ENCODE data around the gene SNRPD3. TPM values are rescaled to one million over a fixed set of nuclear protein-coding genes. Genes with fewer than 3 reads are reported as not detected.

The SNRPD3 gene
- total and polyA plus RNA-seq, 9 of the 15 experiments (the other 6 are each of a cell fraction or from before 2014, with no cell fraction given), result 131 to 366 (median 274) TPM

GRCh38 chr22:24585927-24586546, 30.2 kb downstream of the SNRPD3 start:
- H3K4me2 ChIP-seq (ENCODE audit: insufficient read depth, low read length), result no peak overlapping the region
- TF ChIP-seq ZNF347 (CRISPR knock-in tag; IDR thresholded peaks at IDR 0.05; ENCODE audit: low read depth) (no peak), NFIX (CRISPR knock-in tag; IDR thresholded peaks at IDR 0.05; ENCODE audit: low read depth) (no peak), ETS2 (tag; IDR thresholded peaks at IDR 0.05; ENCODE audit: borderline replicate concordance, poor library complexity, severe bottlenecking) (no peak)
- no peak for FAIRE-seq
- H3K36me3 ChIP-seq (ENCODE audit: control insufficient read depth, insufficient read depth, low read length), result no peaks in the 10 kb centered on the region
- no peak overlapping the region for H3K4me3 ChIP-seq
- no peaks in the 10 kb centered on the region for H3K9me1 ChIP-seq (ENCODE audit: control insufficient read depth, insufficient read depth, low read length)
- H3K4me1 ChIP-seq (replicated peaks in 1 of 2; ENCODE audit: control insufficient read depth in 2 of 2, insufficient read depth in 2 of 2, low read length in 2 of 2), result peaks cover 0 to 17% of the 10 kb centered on the region in 2 experiments; a peak in 1 of 5 replicates
- BruUV-seq (replicated peaks), result no TSS peak
- no peak for ATAC-seq
- 68% methylated on average over 17 of the region's 24 CpGs for WGBS (ENCODE audit: insufficient coverage, low coverage, missing lambda C conversion rate)
- CTCF ChIA-PET (ENCODE audit: low intra/inter-chr PET ratio), result no interaction called here
- no peak overlapping the region; a peak in 1 of 4 replicates for H3K9ac ChIP-seq (ENCODE audit: insufficient read depth in 1 of 2, low read depth in 2 of 2, low read length in 2 of 2)
- no peaks in the 10 kb centered on the region for H3K9me3 ChIP-seq (replicated peaks; ENCODE audit: control insufficient read depth, insufficient read depth, low read depth, low read length)
- no peak overlapping the region for H3K27ac ChIP-seq (ENCODE audit: extremely low read depth, low read depth, low read length)
- no peak overlapping the region for H2AFZ ChIP-seq (ENCODE audit: low read depth, low read length)
- intact Hi-C loops (cut with micrococcal nuclease) (no loop called here), in situ Hi-C loops (cut with MboI) (no loop called here)
- DNase-seq (ENCODE audit: extremely low read depth in 1 of 4, low spot score in 3 of 4), result no peak
- no peaks in the 10 kb centered on the region for H4K20me1 ChIP-seq (replicated peaks; ENCODE audit: control insufficient read depth, insufficient read depth, low read length)
- no peaks in the 10 kb centered on the region for H3K27me3 ChIP-seq (ENCODE audit: control insufficient read depth in 2 of 2, insufficient read depth in 2 of 2, low read length in 2 of 2)
- no peaks in the 10 kb centered on the region for H3K79me2 ChIP-seq (ENCODE audit: control insufficient read depth, insufficient read depth, low read length)
- POLR2A ChIA-PET, result interaction anchor here (1.1 kb wide), 1 partner anchor 10 kb away, joined by 3 read pairs; no protein-coding TSS in a partner anchor

GRCh38 chr22:24587251-24587650, 31.5 kb downstream of the SNRPD3 start:
- in situ Hi-C loops (cut with MboI) (no loop called here), intact Hi-C loops (cut with micrococcal nuclease) (no loop called here)
- Histone ChIP-seq H3K9ac (ENCODE audit: insufficient read depth in 1 of 2, low read depth in 2 of 2, low read length in 2 of 2) (no peak overlapping the region), H2AFZ (ENCODE audit: low read depth, low read length) (no peak overlapping the region), H3K79me2 (ENCODE audit: control insufficient read depth, insufficient read depth, low read length) (no peaks in the 10 kb centered on the region), H3K27me3 (ENCODE audit: control insufficient read depth in 2 of 2, insufficient read depth in 2 of 2, low read length in 2 of 2) (no peaks in the 10 kb centered on the region), H3K36me3 (ENCODE audit: control insufficient read depth, insufficient read depth, low read length) (no peaks in the 10 kb centered on the region), H3K9me3 (replicated peaks; ENCODE audit: control insufficient read depth, insufficient read depth, low read depth, low read length) (no peaks in the 10 kb centered on the region), H3K9me1 (ENCODE audit: control insufficient read depth, insufficient read depth, low read length) (no peaks in the 10 kb centered on the region), H3K4me2 (ENCODE audit: insufficient read depth, low read length) (no peak overlapping the region), H3K27ac (ENCODE audit: extremely low read depth, low read depth, low read length) (no peak overlapping the region), H3K4me1 (replicated peaks in 1 of 2; ENCODE audit: control insufficient read depth in 2 of 2, insufficient read depth in 2 of 2, low read length in 2 of 2) (peaks cover 0 to 19% of the 10 kb centered on the region in 2 experiments; a peak in 2 of 5 replicates), H3K4me3 (no peak overlapping the region), H4K20me1 (replicated peaks; ENCODE audit: control insufficient read depth, insufficient read depth, low read length) (no peaks in the 10 kb centered on the region)
- FAIRE-seq (no peak), DNase-seq (ENCODE audit: extremely low read depth in 1 of 4, low spot score in 3 of 4) (no peak), ATAC-seq (no peak)
- WGBS (ENCODE audit: insufficient coverage, low coverage, missing lambda C conversion rate), result 34% methylated on average over 3 of the region's 5 CpGs
- CTCF ChIA-PET (ENCODE audit: low intra/inter-chr PET ratio), result no interaction called here
- BruUV-seq (replicated peaks), result no TSS peak
- POLR2A ChIA-PET, result no interaction called here
- TF ChIP-seq ZBTB17 (CRISPR knock-in tag; IDR thresholded peaks at IDR 0.05) (no peak), ZNF644 (tag; IDR thresholded peaks at IDR 0.05; ENCODE audit: low read depth) (no peak), MAFK (IDR thresholded peaks at IDR 0.05; ENCODE audit: low read length) (no peak), MAZ (CRISPR knock-in tag; conservative IDR thresholded peaks at IDR 0.05 in 1 of 2, IDR thresholded peaks at IDR 0.05 in 1 of 2) (no peak), ZNF197 (CRISPR knock-in tag; IDR thresholded peaks at IDR 0.05; ENCODE audit: low read depth) (no peak), ZNF551 (CRISPR knock-in tag; IDR thresholded peaks at IDR 0.05) (no peak), ARID2 (IDR thresholded peaks at IDR 0.05) (no peak), DDX20 (tag; IDR thresholded peaks at IDR 0.05; ENCODE audit: low read depth) (no peak), FOXJ2 (tag; IDR thresholded peaks at IDR 0.05) (no peak), TEAD1 (CRISPR knock-in tag; IDR thresholded peaks at IDR 0.05) (no peak), ZNF76 (CRISPR knock-in tag; IDR thresholded peaks at IDR 0.05; ENCODE audit: borderline replicate concordance) (no peak), TAF9B (IDR thresholded peaks at IDR 0.05; ENCODE audit: partially characterized antibody) (no peak)
- TF ChIP-seq, protein P1, sequence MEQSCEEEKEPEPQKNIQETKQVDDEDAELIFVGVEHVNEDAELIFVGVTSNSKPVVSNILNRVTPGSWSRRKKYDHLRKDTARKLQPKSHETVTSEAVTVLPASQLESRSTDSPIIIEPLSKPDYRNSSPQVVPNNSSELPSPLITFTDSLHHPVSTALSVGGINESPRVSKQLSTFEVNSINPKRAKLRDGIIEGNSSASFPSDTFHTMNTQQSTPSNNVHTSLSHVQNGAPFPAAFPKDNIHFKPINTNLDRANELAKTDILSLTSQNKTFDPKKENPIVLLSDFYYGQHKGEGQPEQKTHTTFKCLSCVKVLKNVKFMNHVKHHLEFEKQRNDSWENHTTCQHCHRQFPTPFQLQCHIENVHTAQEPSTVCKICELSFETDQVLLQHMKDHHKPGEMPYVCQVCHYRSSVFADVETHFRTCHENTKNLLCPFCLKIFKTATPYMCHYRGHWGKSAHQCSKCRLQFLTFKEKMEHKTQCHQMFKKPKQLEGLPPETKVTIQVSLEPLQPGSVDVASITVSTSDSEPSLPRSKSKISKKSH (CRISPR knock-in tag; IDR thresholded peaks at IDR 0.05), result no peak
